HG03196 (cell line): ENCODE data around the gene INKA2.

ENCODE experiments used
- ATAC-seq: cut with Tn5 transposase; IDR thresholded peaks from one replicate; pipeline ENCODE4 v1.9.1; 2021; ENCODE audit not compliant: unreplicated experiment

The INKA2 gene

GRCh38 chr1:111739194-111739924, at the start of gene INKA2:
INKA2 (minus strand) TSS chr1:111739395; CDS start chr1:111739242, 153 bp downstream.
- peak; percentile 84 for ATAC-seq

GRCh38 chr1:111786669-111787207, 47.5 kb upstream of the INKA2 start:
- no peak for ATAC-seq

GRCh38 chr1:111784273-111784901, 45.2 kb upstream of the INKA2 start:
- ATAC-seq, result no peak

- no peak for ATAC-seq
Observed at GRCh38 chr1:111779546-111779945, 40.4 kb upstream of the INKA2 start.

GRCh38 chr1:111778541-111779051, 39.4 kb upstream of the INKA2 start:
- no peak for ATAC-seq

- ATAC-seq, result no peak
Observed at GRCh38 chr1:111778066-111778465, 38.9 kb upstream of the INKA2 start.

- no peak for ATAC-seq
Observed at GRCh38 chr1:111777301-111777700, 38.1 kb upstream of the INKA2 start.

- ATAC-seq, result no peak
Observed at GRCh38 chr1:111776861-111777260, 37.7 kb upstream of the INKA2 start.

GRCh38 chr1:111776391-111776790, 37.2 kb upstream of the INKA2 start:
- no peak for ATAC-seq

GRCh38 chr1:111775966-111776365, 36.8 kb upstream of the INKA2 start:
- ATAC-seq, result no peak

GRCh38 chr1:111770916-111771315, 31.7 kb upstream of the INKA2 start:
- ATAC-seq, result no peak

GRCh38 chr1:111769517-111770146, 30.4 kb upstream of the INKA2 start:
- no peak for ATAC-seq

- no peak for ATAC-seq
Observed at GRCh38 chr1:111768625-111769024, 29.4 kb upstream of the INKA2 start.

GRCh38 chr1:111768023-111768422, 28.8 kb upstream of the INKA2 start:
- ATAC-seq, result no peak

- ATAC-seq, result no peak
Observed at GRCh38 chr1:111762332-111762731, 23.1 kb upstream of the INKA2 start.

- ATAC-seq, result no peak
Observed at GRCh38 chr1:111761717-111762116, 22.5 kb upstream of the INKA2 start.

GRCh38 chr1:111758373-111758772, 19.2 kb upstream of the INKA2 start:
- ATAC-seq, result no peak

- peak; percentile 15 for ATAC-seq
Observed at GRCh38 chr1:111756124-111756513, 16.9 kb upstream of the INKA2 start.

- peak; percentile 86 for ATAC-seq
Observed at GRCh38 chr1:111755331-111756123, 16.3 kb upstream of the INKA2 start, which contains the start of gene DDX20. DDX20 (plus strand) TSS chr1:111755901; CDS start chr1:111755925, 24 bp downstream.

GRCh38 chr1:111754984-111755330, 15.8 kb upstream of the INKA2 start:
- ATAC-seq, result peak; percentile 9
